Parathyroid adenoma (tissue), 2 donors: ENCODE results near the gene KRTAP4-2.
"Not testable (repeated sequence)": the region's sequence is repeated elsewhere in the genome, so short reads cannot be mapped to it uniquely, and the experiment has no call there.

Experiments
- H2AFZ ChIP-seq: fragments of 300-600 bp; sonication (generic); one replicate; pipeline ENCODE4 v1.7.0; 2017; ENCODE audit warnings: antibody characterized with exemption, mild to moderate bottlenecking
- H3K27ac ChIP-seq: fragments of 300-600 bp; sonication (generic); one replicate; pipeline ENCODE4 v1.7.0; 2017
- H3K27me3 ChIP-seq: fragments of 300-600 bp; sonication (generic); one replicate; pipeline ENCODE4 v1.7.0; 2017; ENCODE audit warnings: low read length; ENCODE audit not compliant: control insufficient read depth, insufficient read depth
- H3K36me3 ChIP-seq: fragments of 300-600 bp; sonication (generic); one replicate; pipeline ENCODE4 v1.7.0; 2017; ENCODE audit warnings: low read length; ENCODE audit not compliant: control insufficient read depth, insufficient read depth
- H3K4me1 ChIP-seq: fragments of 300-600 bp; sonication (generic); one replicate; pipeline ENCODE4 v1.7.0; 2017; ENCODE audit warnings: control low read depth
- H3K4me2 ChIP-seq: fragments of 300-600 bp; sonication (generic); one replicate; pipeline ENCODE4 v1.7.0; 2017; ENCODE audit warnings: low read length
- H3K4me3 ChIP-seq: fragments of 300-600 bp; sonication (generic); one replicate; pipeline ENCODE4 v1.7.0; 2017; ENCODE audit warnings: low read depth, low read length
- H3K79me2 ChIP-seq: fragments of 300-600 bp; sonication (generic); one replicate; pipeline ENCODE4 v1.7.0; 2017; ENCODE audit warnings: control low read depth
- H3K9ac ChIP-seq: fragments of 300-600 bp; sonication (generic); one replicate; pipeline ENCODE4 v1.7.0; 2017; ENCODE audit warnings: mild to moderate bottlenecking
- H3K9me3 ChIP-seq: fragments of 300-600 bp; sonication (generic); one replicate; pipeline ENCODE4 v1.7.0; 2017; ENCODE audit warnings: low read length; ENCODE audit not compliant: control insufficient read depth
- TF ChIP-seq, protein P1 (sequence below): fragments of 300-600 bp; sonication (generic); IDR thresholded peaks from one replicate; pipeline ENCODE4 v1.7.0; 2017; ENCODE audit warnings: antibody characterized with exemption, mild to moderate bottlenecking
- donor health status: primary hyperparathyroidism.

The KRTAP4-2 gene

DNA sequence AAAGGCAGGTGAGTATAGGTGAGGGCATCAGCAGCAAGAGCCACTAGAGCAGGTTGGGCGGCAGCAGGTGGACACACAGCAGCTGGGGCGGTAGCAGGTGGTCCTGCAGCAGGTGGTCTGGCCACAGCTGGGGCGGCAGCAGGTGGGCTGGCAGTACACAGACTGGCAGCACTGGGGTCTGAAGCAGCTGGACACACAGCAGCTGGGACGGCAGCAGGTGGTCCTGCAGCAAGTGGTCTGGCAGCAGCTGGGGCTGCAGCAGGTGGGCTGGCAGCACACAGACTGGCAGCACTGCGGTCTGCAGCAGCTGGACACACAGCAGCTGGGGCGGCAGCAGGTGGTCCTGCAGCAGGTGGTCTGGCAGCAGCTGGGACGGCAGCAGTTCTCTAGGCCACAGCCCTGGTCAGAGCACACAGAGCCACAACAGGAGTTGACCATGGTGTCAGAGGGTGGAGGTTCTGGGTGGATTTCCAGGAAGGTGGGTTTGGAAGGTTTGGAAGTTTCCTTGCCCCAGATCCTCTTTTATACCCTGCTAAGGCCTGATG lies at the start of gene KRTAP4-2:
Gene KRTAP4-2, minus strand, starts transcription at position 495 of the 545 bp plus-strand sequence. Its CDS starts 57 bp downstream, at position 438.
- Histone ChIP-seq H2AFZ (no peak within 1 kb of the TSS), H3K9ac (no peak within 1 kb of the TSS), H3K9me3 (no peaks in the 10 kb centered on the region), H3K27me3 (no peaks in the 10 kb centered on the region), H3K36me3 (no peaks in the 10 kb centered on the region), H3K4me1 (no peaks in the 10 kb centered on the region), H3K4me2 (no peak within 1 kb of the TSS), H3K4me3 (no peak within 1 kb of the TSS), H3K79me2 (no peaks in the 10 kb centered on the region), H3K27ac (no peak within 1 kb of the TSS)
- TF ChIP-seq, protein P1, sequence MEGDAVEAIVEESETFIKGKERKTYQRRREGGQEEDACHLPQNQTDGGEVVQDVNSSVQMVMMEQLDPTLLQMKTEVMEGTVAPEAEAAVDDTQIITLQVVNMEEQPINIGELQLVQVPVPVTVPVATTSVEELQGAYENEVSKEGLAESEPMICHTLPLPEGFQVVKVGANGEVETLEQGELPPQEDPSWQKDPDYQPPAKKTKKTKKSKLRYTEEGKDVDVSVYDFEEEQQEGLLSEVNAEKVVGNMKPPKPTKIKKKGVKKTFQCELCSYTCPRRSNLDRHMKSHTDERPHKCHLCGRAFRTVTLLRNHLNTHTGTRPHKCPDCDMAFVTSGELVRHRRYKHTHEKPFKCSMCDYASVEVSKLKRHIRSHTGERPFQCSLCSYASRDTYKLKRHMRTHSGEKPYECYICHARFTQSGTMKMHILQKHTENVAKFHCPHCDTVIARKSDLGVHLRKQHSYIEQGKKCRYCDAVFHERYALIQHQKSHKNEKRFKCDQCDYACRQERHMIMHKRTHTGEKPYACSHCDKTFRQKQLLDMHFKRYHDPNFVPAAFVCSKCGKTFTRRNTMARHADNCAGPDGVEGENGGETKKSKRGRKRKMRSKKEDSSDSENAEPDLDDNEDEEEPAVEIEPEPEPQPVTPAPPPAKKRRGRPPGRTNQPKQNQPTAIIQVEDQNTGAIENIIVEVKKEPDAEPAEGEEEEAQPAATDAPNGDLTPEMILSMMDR = no peak

GRCh38 chr17:41226598-41227095 lies 48.6 kb upstream of the KRTAP4-2 start, which contains the start of gene KRTAP9-2:
Gene KRTAP9-2 (plus strand): TSS chr17:41226648. CDS start chr17:41226655, 7 bp downstream.
- H3K4me2 ChIP-seq, H3K36me3 ChIP-seq, H3K9me3 ChIP-seq, H3K27ac ChIP-seq, H3K4me1 ChIP-seq, H2AFZ ChIP-seq, H3K9ac ChIP-seq, H3K4me3 ChIP-seq, H3K79me2 ChIP-seq, H3K27me3 ChIP-seq: not testable (repeated sequence)

DNA sequence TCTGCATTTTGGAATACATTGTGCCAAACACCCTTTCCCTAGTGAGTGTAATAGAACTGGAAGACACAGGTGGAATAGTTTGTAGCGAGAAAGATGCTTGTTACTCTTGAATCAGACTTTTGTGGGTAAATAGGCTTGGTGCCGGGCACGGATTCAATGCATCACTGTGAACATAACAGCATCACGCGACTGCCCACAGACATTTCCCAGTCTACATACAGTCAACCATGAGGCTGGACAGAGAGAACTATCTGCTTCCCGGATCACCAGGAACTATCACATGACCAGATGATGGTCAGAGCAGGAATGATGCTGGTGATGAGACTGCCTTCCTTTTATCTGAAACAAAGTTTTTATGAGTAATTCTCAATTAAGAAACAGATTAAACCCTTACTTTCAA lies 48.0 kb upstream of the KRTAP4-2 start:
- Histone ChIP-seq H3K9ac (no peak overlapping the region), H3K4me1 (no peaks in the 10 kb centered on the region), H3K79me2 (no peaks in the 10 kb centered on the region), H2AFZ (no peak overlapping the region), H3K9me3 (no peaks in the 10 kb centered on the region), H3K4me3 (no peak overlapping the region), H3K27ac (no peak overlapping the region), H3K4me2 (no peak overlapping the region), H3K36me3 (no peaks in the 10 kb centered on the region), H3K27me3 (no peaks in the 10 kb centered on the region)
- TF ChIP-seq, protein P1 = no peak

DNA sequence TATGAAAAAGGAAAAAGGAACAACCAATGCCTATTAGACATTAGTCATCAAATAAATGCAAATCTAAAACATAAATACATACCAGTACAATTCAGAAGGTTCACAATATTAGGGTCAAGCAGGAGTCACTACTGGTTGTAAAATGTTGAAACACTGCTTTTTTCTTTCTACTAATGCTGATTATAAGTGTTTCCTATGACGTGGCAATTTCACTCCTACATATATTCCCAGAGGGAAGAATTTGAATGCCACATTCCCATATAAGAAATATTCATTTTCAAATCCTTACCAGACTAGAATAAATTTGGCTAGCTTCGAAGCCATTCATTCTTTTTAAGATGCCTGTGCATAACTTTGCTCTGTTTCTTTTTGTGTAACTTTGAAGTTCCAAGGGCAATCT lies 45.8 kb upstream of the KRTAP4-2 start:
- Histone ChIP-seq H3K4me1 (no peaks in the 10 kb centered on the region), H3K27me3 (no peaks in the 10 kb centered on the region), H3K9me3 (no peaks in the 10 kb centered on the region), H3K4me3 (no peak overlapping the region), H2AFZ (no peak overlapping the region), H3K79me2 (no peaks in the 10 kb centered on the region), H3K4me2 (no peak overlapping the region), H3K27ac (no peak overlapping the region), H3K36me3 (no peaks in the 10 kb centered on the region), H3K9ac (no peak overlapping the region)
- TF ChIP-seq, protein P1 = no peak

DNA sequence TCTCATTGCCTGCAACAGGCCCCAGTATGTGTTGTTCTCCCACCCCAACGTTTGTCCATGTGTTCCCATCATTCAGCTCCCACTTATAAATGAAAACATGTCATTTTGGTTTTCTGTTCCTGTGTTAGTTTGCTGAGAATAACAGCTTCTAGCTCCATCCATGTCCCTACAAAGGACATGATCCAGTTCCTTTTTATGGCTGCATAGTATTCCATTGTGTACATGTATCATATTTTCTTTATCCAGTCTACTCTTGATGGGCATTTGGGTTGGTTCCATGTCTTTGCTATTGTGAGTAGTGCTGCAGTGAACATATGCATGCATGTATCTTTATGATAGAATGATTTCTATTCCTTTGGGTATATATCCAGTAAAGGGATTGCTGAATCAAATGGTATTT lies 37.7 kb upstream of the KRTAP4-2 start:
- Histone ChIP-seq H3K27me3 (no peaks in the 10 kb centered on the region), H3K9me3 (no peaks in the 10 kb centered on the region), H3K36me3 (no peaks in the 10 kb centered on the region), H3K4me3 (no peak overlapping the region), H3K9ac (no peak overlapping the region), H3K4me1 (no peaks in the 10 kb centered on the region), H3K79me2 (no peaks in the 10 kb centered on the region), H3K4me2 (no peak overlapping the region), H2AFZ (no peak overlapping the region), H3K27ac (no peak overlapping the region)
- TF ChIP-seq, protein P1 = no peak
